ENCODE data around the gene WWC2. TPM values are rescaled to one million over a fixed set of nuclear protein-coding genes. Genes with fewer than 3 reads are reported as not detected.

WWC2 gene
- polyA plus RNA-seq (2012; ENCODE audit: insufficient read depth, insufficient read length) = 8.2 TPM

DNA sequence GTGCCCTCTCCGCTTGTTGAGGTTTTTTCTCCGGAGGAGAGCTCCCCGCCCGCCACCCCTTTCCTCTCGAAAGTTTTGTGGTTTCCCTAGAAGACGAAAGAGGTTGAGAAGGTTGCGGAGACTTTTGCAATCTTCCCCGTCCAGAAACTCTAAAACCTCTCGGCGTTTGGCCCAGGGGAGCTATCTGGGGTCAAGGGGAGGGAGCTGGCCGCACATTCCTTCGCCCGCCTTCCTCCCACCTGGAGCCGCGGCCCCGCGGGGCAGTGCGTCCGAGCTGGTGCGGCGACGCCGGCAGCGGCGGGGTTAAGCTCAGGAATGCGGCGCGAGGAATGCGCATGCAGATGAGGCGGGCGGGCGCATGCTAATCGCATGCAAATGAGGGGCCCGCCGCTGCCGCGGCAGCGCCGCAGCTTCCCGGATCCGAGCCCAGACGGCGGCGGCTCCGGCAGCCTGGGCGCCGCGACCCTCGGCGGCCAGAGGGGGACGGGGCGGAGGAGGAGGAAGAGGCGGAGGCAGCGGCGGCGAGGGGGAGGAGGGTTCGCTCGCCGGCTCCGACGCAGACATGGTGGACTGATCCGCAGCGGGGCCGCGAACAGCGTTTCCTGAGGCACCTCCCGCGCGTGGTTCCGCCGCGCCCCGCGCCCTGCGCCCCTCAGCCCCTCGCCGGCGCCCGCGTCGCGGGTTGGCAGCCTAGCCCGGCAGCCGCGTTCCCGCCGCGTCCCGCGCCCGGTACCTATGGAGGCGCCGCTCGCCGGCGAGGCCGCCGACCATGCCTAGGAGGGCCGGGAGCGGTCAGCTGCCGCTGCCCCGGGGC, at the start of gene WWC2:
Gene WWC2, plus strand, starts transcription at position 535 of the 814 bp plus-strand sequence. Its CDS starts 235 bp downstream, at position 770.
- peak within 1 kb of the TSS; percentile 27 for H3K4me3 ChIP-seq (ENCODE audit: low read length)
- DNase-seq (ENCODE audit: low read depth, low spot score) = peak; percentile 14

DNA sequence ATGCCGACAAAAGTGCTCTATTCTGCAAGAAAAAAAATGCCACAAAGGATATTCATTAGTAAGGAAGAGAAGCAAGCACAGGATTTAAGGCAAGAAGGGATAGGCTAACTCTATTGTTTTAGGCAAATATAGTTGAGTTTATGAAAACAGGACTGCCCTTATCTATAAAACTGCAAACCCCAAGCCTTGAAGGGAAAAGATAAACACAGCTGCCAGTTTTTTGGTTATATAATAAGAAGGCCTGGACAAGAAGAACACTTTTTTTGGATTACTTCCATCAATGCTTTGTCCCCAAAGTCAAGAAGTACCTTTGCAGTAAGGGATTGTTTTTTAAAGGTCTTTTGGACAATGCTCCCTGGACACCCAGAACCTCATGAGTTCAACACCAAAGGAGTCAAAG, 45.4 kb upstream of the WWC2 start:
- no peak overlapping the region for H3K4me3 ChIP-seq (ENCODE audit: low read length)
- no peak for DNase-seq (ENCODE audit: low read depth, low spot score)

DNA sequence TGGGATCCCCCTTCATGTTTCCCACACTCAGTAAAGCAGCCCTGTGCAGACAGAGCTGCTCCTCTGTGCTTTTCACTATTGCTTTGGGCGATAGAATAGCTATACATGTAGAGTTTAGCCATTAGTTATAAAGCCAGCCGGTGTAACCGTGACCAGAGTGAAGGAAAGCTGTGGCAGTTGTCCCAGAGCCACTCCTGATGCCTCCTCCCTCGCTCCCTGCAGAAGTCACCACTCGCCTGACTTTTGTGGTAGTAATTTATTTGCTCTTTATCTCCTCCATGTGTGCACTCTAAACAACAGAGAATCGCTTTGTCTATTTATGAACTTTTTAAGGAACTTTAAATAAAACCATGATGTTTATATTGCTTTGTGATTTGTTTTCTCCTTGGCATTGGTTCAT, 41.8 kb upstream of the WWC2 start:
- H3K4me3 ChIP-seq (ENCODE audit: low read length) = no peak overlapping the region
- no peak for DNase-seq (ENCODE audit: low read depth, low spot score)

DNA sequence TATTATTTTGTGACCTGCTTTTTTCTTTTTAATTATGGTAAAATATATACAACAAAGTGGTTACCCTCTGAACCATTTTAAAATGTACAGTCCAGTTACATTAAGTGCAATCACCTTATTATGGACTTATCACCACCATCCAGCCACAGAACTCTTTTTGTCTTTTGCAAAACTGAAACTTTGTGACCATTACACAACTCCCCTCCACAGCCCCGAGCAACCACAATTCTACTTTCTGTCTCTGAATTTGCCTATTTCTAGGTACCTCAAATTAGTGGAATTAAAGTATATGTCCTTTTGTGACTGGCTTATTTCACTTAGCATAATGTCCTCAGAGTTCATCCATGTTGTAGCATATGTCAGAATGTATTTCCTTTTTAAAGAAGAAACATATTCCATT, 39.3 kb upstream of the WWC2 start:
- H3K4me3 ChIP-seq (ENCODE audit: low read length) = no peak overlapping the region
- no peak for DNase-seq (ENCODE audit: low read depth, low spot score)

DNA sequence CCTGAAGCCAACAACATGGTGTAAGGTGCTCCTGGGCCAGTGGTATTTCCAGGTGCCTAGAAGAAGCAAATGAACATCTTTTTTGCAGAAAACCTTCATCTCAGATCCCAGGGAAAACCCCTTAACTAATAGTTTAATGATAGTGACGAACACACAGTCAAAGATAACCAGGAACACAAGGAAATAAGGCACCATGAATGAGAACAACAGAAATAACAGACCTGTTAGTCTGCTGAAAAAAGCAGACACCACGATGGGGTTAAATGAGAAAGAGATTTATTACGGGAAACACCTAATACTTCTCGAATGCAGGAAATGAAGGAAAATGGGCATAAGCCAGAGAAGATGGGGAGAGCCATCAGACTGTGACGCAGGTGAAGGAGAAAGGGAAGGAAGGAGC, 30.6 kb upstream of the WWC2 start:
- DNase-seq (ENCODE audit: low read depth, low spot score) = no peak
- no peak overlapping the region for H3K4me3 ChIP-seq (ENCODE audit: low read length)

DNA sequence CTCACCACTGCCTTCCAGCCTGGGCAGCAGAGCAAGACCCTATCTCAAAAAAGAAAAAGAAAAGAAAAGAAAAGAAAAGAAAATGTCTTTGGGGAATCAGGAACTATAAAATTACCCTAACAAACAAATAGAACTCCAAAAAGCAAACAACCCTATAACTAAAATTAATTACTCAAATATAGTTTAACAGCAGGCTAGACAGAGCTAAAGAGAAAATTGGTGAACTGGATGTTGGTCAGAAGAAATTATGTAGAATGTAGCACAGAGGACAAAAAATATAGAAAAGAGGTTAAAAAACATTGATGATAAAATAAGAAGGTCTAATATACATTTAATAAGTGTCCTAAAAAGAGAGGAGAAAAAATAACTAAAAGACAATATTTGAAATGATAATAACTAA, 27.8 kb upstream of the WWC2 start:
- H3K4me3 ChIP-seq (ENCODE audit: low read length) = no peak overlapping the region
- DNase-seq (ENCODE audit: low read depth, low spot score) = no peak

DNA sequence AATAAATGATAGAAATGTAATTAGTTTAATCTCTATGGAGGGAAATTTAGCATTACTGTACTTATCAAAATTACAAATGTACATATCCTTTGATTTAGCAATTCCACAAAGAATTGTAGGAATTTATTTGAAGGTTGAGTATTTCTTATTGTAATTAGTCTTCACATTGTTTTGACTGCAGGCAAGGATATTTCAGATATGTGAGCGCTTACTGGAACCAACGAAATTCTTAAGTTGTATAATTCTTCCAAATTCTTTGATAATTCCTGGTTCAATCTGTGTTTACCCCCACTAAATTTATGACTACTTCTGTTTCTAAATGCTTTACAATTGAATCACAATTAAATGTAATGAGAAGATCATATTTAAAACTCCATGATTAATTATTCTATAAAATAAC, 26.9 kb upstream of the WWC2 start:
- no peak for DNase-seq (ENCODE audit: low read depth, low spot score)
- no peak overlapping the region for H3K4me3 ChIP-seq (ENCODE audit: low read length)

DNA sequence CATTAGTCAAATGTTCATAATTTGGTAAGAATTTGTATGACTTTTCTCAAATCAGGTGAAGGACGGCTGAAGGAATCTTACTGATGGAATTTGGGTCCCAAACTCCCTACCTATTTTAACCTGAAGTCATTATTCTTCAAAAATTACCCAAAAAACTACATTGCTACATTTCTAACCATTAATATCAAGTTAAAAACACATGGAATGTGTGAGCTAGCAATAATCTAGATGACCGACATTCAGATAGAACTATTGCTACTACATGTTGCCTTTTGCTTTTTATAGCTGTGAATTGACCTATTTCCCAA, 25.3 kb upstream of the WWC2 start:
- H3K4me3 ChIP-seq (ENCODE audit: low read length) = no peak overlapping the region
- DNase-seq (ENCODE audit: low read depth, low spot score) = no peak

DNA sequence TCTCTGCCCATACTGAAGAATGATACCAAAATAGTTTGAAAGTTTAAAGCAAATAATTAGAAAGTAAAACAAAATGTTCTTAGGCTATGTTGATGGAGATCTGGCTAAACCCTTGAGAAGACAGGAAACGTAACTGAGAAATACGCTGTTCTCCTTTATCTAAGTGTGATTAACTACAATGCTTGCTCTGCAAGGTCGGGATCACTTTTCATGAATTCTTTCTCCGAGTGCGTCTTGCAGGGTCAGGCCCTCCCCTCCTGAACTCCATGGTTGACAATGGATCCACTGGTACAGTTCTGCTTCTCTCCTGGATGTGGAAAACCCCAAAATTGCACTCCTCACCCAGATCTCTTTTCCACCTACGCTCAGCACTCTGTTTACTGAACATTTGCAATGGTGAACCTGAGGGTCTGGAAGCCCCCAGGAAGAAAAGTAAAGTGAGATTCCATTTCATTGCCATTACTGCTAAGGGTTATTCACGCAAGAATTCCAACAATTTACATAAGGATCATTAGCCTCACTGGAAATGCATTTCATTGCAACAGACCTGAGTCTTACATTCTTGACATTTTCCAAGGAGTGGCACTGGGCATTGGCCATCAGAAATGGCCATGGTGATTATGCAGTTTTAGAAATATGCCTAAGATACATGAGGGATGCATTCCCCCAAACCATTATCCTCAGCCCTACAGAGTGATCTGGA, 24.6 kb upstream of the WWC2 start:
- no peak for DNase-seq (ENCODE audit: low read depth, low spot score)
- no peak overlapping the region for H3K4me3 ChIP-seq (ENCODE audit: low read length)

DNA sequence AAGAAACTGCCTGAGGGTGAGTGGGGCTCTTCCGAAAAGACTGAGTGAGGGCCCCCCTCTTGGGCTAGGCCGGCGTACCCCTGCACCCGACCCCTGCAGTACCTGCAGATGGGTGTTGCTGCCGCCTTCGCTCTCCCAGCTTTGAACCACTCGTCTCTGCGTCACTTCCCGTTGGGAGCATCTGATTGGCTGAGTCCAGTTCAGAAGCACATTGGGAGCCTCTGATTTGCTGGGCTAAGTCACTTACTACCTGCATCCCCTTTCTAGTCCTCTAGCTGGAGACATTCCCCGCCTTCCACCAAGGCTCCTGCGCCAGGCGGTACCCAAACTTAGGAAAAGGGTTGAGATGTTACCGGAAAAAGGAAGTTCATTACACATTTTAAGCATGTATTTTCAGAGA, 20.4 kb upstream of the WWC2 start:
- no peak overlapping the region for H3K4me3 ChIP-seq (ENCODE audit: low read length)
- DNase-seq (ENCODE audit: low read depth, low spot score) = no peak

DNA sequence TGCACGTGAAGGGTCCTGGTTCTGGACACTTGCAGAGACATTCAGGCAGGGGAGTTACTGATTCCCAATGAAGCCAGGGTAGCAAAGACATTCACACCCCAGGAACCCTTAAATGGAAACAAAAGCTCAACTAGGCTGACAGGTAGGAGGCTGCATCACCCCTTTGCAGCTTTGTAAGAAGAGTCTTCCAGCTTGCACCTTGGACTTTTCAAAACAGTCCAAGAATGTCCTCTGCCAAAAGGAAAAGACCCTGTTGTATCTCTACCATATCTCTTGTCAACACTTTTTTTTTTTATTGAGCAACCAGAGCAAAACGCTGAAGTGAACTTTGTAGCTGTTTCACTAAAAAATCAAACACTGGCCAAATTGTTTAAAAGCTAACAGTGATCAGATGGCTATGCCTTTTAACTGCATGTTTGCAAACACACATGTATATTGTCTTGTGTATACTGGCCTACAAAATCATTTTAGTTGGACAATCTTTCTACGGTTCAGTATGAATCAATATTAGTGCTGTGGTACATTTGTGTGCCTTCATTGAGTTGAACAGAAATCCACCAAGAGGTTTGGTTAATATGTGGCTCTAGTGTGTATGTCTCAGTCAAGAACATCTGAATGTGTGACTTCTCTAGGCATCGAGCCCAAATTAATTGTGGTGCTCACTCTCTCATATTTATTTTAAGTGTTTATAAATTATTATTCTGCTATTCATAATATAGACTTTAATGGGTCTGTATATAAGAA, 18.5 kb upstream of the WWC2 start:
- DNase-seq (ENCODE audit: low read depth, low spot score) = no peak
- no peak overlapping the region for H3K4me3 ChIP-seq (ENCODE audit: low read length)

DNA sequence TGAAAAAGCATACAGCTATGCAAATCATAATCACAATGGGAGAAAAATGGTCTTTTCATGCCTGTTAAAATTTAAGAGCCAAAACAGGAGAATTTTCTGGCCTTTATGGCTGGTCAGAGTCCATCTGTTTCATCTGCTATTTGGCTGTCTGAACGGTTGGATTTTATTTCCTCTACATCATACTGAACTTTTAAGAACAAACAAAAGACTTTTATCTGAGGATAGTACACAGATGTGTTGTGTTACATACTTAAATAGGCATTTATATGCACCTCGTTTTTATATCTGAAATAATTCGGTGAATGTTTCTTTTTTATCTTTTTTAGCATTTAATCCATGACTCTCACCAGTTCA, 18.0 kb upstream of the WWC2 start:
- DNase-seq (ENCODE audit: low read depth, low spot score) = no peak
- no peak overlapping the region for H3K4me3 ChIP-seq (ENCODE audit: low read length)

DNA sequence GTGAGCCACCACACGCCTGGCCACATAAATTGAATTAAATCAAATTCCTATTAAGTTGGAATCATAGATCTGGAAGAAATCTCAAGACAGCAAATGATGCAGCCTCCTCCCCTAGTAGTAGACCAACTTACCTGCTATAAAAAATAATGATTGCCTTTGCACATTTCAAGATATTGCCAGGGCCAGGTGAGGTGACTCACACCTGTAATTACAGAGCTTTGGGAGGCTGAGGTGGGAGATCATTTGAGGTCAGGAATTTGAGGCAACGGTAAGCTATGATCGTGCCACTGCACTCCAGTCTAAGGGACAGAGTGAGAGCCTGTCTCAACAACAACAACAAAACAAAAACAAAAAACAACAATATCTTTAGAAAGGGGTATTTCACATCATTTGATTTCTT, 17.0 kb upstream of the WWC2 start:
- no peak overlapping the region for H3K4me3 ChIP-seq (ENCODE audit: low read length)
- DNase-seq (ENCODE audit: low read depth, low spot score) = no peak

DNA sequence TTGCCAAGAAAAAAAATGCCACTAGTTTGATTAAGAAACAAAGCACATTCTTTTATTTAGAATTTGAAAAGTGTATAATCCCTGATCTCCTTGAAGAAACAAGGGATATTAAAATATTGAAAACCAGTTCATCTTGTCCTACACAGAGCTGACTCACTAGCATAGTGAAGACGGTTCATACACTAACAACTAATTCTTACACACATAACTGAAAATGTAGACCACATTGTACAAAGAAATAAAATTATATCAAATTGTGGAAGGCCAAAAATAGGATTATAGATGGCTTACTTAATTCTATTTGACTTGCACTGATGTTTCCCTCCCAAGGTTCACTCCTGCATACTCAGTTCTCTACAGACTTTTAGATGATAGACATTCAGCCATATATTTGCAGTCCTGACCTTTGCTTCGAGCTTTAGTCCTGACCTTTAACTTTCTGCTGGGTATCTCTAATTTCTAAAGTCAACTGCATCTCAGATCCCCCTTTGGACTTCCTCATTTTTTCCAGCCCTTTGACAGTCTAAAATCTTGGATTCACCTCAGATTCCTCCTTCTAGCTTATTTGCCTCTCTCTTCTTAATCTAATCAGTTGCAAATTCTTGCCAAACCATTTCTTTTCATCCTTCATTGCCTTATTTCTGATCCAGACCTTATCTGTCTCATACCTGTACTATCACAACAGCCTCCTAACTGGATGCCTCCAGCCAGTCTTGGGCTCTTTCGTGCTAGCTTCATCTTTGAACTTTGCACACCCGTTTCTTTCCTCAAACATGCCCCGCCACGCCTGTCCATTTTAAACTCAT, 4.5 kb upstream of the WWC2 start:
- DNase-seq (ENCODE audit: low read depth, low spot score) = no peak

DNA sequence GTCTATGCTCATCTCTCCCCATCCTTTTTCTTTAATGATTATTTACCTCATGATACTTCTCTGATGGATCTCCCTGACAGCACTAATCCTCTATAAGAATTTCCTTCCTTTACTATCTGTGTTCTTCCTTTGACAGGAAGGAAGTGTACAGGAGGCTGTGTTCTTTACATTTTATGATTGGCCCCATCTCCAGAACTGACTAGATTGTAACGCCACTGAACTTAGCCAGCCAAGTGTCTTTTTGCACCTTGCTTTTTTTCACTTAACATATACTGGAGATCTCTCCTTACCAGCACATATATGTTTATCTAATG, 3.9 kb upstream of the WWC2 start:
- no peak overlapping the region for H3K4me3 ChIP-seq (ENCODE audit: low read length)
- DNase-seq (ENCODE audit: low read depth, low spot score) = no peak

More for the DNA sequence above, 4.5 kb upstream of the WWC2 start:
- no peak overlapping the region for H3K4me3 ChIP-seq (ENCODE audit: low read length)

DNA sequence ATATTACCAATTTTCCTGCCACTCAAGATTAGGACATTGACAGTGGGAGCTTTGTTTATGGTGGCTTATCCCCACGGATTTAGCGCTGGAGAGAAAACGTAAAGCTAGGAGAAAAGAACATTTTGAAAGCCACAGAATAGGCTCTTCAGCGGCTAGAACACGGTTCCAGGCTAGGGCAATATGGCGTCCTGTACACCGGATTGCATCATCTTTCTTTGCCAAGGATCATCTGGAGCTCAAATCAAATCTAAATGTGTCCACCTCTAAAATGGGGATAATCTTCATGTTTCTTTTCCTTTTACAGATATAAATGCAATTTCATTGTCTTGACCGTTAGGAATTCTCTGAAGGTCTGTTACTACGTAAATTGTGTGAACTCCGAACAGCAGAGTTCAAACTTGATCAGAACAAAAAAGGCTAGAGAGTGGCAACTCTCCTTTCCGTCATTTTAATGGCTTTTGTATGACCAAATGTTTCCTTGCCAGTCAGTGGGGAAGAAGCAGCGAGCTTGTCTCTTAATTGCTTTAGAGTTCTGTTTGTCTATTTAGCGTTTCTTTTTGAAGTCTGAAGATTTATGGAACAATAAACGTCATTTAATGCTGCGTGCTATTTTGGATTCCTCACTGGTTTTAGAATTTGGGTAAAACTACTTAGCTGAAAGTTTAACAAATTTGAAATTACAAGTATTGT, 2.6 kb upstream of the WWC2 start:
- DNase-seq (ENCODE audit: low read depth, low spot score) = no peak
- no peak overlapping the region for H3K4me3 ChIP-seq (ENCODE audit: low read length)

DNA sequence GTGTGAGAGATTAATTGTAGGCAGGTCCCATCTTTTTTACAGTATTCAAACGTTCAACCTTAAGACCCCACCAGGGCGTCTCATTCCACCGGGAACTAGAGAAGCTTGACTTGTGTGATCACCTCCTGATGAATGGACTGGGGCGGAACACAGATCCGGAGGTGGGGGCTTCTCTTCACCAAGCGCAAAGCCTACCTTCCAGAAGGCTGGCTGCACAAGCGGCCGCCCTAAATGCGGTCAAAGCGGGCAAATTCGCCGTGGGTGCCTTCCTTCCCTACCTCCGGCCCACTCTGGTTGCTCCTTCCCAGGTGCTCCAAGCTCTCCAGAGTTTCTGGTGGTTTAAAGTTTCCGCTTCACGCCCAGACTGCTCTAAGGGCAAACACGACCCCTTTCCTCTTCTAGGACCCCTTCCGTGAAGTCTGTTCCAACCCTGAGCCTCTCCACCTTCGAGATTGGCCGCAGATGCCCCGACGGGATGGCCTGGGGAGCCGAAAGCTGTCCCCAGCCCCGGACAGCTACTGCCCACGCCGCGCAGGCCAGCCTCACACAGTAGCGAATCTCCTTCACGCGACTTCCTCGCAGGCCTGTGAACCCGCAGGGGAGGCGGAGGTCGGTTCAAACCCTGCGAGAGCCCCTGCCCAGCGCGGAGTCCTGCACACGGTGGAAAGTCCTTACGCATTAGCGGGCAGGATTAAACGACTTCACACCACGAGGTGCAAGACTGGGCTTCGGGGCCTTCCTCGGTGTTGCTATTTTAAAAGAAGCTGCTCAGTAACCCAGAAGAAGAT, 1.6 kb upstream of the WWC2 start:
- no peak overlapping the region for H3K4me3 ChIP-seq (ENCODE audit: low read length)
- no peak for DNase-seq (ENCODE audit: low read depth, low spot score)

DNA sequence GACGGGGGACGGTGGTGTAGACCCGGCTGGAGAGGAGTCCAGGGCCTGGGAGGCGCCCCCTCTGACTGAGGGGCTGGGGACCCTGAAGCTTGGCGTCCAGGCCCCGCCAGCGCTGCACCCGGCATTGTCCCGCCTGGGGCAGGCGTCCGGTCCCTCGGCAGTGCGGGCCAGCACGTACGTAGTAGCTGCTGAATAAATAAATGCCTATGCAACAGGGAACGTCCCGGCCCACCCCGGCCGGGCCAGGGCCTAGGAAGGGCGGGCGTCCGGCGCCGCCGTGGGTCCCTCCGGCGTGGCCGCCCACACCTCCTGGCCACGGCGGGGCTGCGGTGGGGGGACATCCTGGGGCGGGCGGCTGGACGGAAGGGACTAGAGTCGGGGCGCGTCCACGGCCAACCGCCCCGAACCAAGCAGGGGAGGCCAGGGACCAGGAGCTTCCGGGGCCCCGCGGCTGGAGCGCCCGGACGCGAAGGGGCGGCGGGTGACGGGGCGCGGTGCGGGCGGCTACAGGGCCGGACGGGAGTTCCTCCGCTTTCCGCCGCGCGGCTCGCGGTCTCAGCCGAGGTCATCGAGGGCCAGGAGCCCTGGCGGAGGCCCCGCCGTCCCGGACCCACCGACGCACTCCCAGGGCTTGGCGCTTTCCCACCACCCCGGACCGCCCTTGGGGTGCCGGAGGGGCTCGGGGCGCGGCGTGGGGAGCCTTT, 886 bp upstream of the WWC2 start:
- no peak for DNase-seq (ENCODE audit: low read depth, low spot score)

More for the DNA sequence above, 886 bp upstream of the WWC2 start:
- H3K4me3 ChIP-seq (ENCODE audit: low read length) = no peak overlapping the region
